HepG2 (cell line): ENCODE measurements around the gene OPRL1. TPM values are rescaled to one million over a fixed set of nuclear protein-coding genes. Genes with fewer than 3 reads are reported as not detected.

Experiments
- CHD2 ChIP-seq: IDR thresholded peaks from 2 replicates; pipeline ENCODE4 v1.6.1; 2011; ENCODE audit warnings: low read depth, low read length, improper control_type of control experiment
- DR1 ChIP-seq: sonication (generic); formaldehyde crosslinking; IDR thresholded peaks from 2 replicates; pipeline ENCODE4 v1.8.0; 2021; ENCODE audit warnings: mild to moderate bottlenecking, missing genetic modification reagents, inconsistent platforms
- FIP1L1 ChIP-seq: fragments of 200-400 bp; formaldehyde crosslinking; IDR thresholded peaks from 2 replicates; pipeline ENCODE4 v1.6.1; 2018; ENCODE audit warnings: low read depth, mild to moderate bottlenecking, low read length, moderate library complexity, borderline replicate concordance; ENCODE audit not compliant: insufficient read depth
- FOXJ3 ChIP-seq: sonication (generic); formaldehyde crosslinking; IDR thresholded peaks from 2 replicates; pipeline ENCODE4 v1.4.0; 2020; ENCODE audit warnings: missing genetic modification reagents, mild to moderate bottlenecking, borderline replicate concordance
- KDM4B ChIP-seq: sonication (generic); formaldehyde crosslinking; IDR thresholded peaks from 2 replicates; pipeline ENCODE4 v1.4.0; 2020; ENCODE audit warnings: missing genetic modification reagents
- SALL1 ChIP-seq: sonication (generic); formaldehyde crosslinking; IDR thresholded peaks from 2 replicates; pipeline ENCODE4 v1.8.0; 2022; ENCODE audit warnings: mild to moderate bottlenecking, missing genetic modification reagents
- SOX13 ChIP-seq, 3 experiments: fragments of 450-650 bp in 1 of 3; sonication (generic) in 1 of 3; formaldehyde crosslinking in 1 of 3; IDR thresholded peaks in 2 of 3; conservative IDR thresholded peaks in 1 of 3; 2 replicates each; pipeline versions ENCODE4 v1.5.0 to v1.6.1; 2016 to 2020; ENCODE audit warnings: antibody characterized with exemption in 1 of 3, mild to moderate bottlenecking in 1 of 3, missing compliant biosample characterization in 1 of 3, missing genetic modification reagents in 1 of 3, moderate library complexity in 1 of 3
- SUZ12 ChIP-seq: fragments of 150-350 bp; IDR thresholded peaks from 2 replicates; pipeline ENCODE4 v1.6.1; 2014; ENCODE audit warnings: low read depth, low read length
- ZNF101 ChIP-seq: sonication (generic); formaldehyde crosslinking; IDR thresholded peaks from 2 replicates; pipeline ENCODE4 v1.4.0; 2020; ENCODE audit warnings: mild to moderate bottlenecking, low read depth, missing genetic modification reagents, borderline replicate concordance
- ZNF160 ChIP-seq: sonication (generic); formaldehyde crosslinking; IDR thresholded peaks from 2 replicates; pipeline ENCODE4 v1.8.0; 2022; ENCODE audit warnings: mild to moderate bottlenecking, inconsistent platforms, missing genetic modification reagents
- ZNF232 ChIP-seq: sonication (generic); formaldehyde crosslinking; IDR thresholded peaks from 2 replicates; pipeline ENCODE4 v1.4.0; 2020; ENCODE audit warnings: missing genetic modification reagents, borderline replicate concordance
- polyA plus RNA-seq, 8 experiments: library from polyadenylated mRNA; depleted of rRNA in 3 of 8; stranded (reverse) in 7 of 8; unstranded in 1 of 8; fragments of >200 nt; fragmentation: Illumina TruSeq in 4 of 8; extraction: Trizol in 4 of 8; gene quantifications; 2 replicates each; pipeline versions ENCODE4 v1.2.1 to v1.2.3, GENCODE V29; 2011 to 2016; ENCODE audit warnings: low read depth in 4 of 8, missing spikeins in 1 of 8, mixed read lengths in 1 of 8; ENCODE audit not compliant: insufficient read depth in 1 of 8
- total RNA-seq, 5 experiments: library from RNA; depleted of rRNA; stranded (reverse); fragments of >200 nt; fragmentation: Illumina TruSeq; extraction: Trizol; gene quantifications; 2 replicates each; pipeline ENCODE4 v1.2.3, GENCODE V29; 2016; ENCODE audit warnings: low read depth in 1 of 5
- TF ChIP-seq, protein P1 (sequence below), 2 experiments: sonication (generic) in 1 of 2; formaldehyde crosslinking in 1 of 2; IDR thresholded peaks; 2 replicates each; pipeline versions ENCODE4 v1.4.0 to v1.6.1; 2018 to 2020; ENCODE audit warnings: missing genetic modification reagents in 2 of 2, borderline replicate concordance in 1 of 2, low read depth in 1 of 2, mild to moderate bottlenecking in 1 of 2, missing biosample characterization in 1 of 2
- TF ChIP-seq, protein P2 (sequence below): sonication (generic); formaldehyde crosslinking; conservative IDR thresholded peaks from 2 replicates; pipeline ENCODE4 v1.4.0; 2020; ENCODE audit warnings: missing genetic modification reagents
- TF ChIP-seq, protein P3 (sequence below): sonication (generic); IDR thresholded peaks from 2 replicates; pipeline ENCODE4 v1.6.1; 2016; ENCODE audit warnings: low read depth, borderline replicate concordance
- TF ChIP-seq, protein P4 (sequence below), 2 experiments: IDR thresholded peaks; 2 replicates each; pipeline ENCODE4 v1.6.1; 2011 to 2012; ENCODE audit warnings: low read length in 2 of 2, borderline replicate concordance in 1 of 2, low read depth in 1 of 2, mild to moderate bottlenecking in 1 of 2, moderate library complexity in 1 of 2
- TF ChIP-seq, protein P5 (sequence below): sonication (generic); formaldehyde crosslinking; conservative IDR thresholded peaks from 2 replicates; pipeline ENCODE4 v1.8.0; 2022; ENCODE audit warnings: low read depth, missing genetic modification reagents

The OPRL1 gene
- total and polyA plus RNA-seq, 2 of the 13 experiments (the other 11 are each of a cell fraction or from before 2014, with no cell fraction given), result 0.35 to 0.71 TPM

DNA sequence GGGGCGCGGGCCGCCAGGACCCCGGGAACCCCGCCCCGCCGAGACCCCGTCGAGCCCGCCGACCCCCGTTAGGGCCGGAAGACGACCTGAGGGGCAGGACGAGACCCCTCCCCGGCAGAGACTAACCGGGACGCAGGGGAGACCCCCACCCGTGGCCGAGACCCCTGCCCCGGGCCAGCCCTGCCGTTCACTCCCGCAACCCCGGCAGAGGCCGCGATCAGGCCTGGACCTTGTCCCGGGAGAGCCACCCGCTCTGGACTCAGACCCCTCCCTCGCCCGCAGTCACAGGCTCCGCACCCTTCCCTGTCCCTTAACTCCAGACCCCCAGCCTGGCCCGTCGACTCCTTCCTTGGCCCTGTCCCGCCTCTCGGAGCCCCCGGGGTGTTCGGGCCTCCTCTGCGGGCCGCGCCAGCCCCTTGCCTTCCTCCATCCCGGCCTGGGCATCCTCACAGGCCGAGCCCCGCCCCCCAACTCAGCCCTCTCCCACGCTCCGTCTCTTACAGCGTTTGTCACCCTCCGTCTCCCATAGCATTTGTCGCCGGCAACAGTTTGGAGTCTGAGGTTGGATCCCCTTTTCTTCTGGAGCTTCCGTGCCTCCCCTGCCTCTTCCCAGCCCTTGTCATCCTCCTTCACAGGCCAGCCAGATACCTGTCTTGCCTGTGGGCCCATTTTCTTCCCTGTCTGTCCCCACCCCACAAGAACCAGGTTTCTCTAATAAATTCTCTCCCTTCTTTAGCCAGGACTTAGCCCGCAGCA lies 16.3 kb upstream of the OPRL1 start (continued):
- TF ChIP-seq, protein P1, sequence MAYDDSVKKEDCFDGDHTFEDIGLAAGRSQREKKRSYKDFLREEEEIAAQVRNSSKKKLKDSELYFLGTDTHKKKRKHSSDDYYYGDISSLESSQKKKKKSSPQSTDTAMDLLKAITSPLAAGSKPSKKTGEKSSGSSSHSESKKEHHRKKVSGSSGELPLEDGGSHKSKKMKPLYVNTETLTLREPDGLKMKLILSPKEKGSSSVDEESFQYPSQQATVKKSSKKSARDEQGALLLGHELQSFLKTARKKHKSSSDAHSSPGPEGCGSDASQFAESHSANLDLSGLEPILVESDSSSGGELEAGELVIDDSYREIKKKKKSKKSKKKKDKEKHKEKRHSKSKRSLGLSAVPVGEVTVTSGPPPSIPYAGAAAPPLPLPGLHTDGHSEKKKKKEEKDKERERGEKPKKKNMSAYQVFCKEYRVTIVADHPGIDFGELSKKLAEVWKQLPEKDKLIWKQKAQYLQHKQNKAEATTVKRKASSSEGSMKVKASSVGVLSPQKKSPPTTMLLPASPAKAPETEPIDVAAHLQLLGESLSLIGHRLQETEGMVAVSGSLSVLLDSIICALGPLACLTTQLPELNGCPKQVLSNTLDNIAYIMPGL (CRISPR knock-in tag; IDR thresholded peaks at IDR 0.05; ENCODE audit: borderline replicate concordance in 1 of 2, low read depth in 1 of 2), result no peak; a peak in 1 of 4 replicates
- TF ChIP-seq ZNF101 (CRISPR knock-in tag), result no peak
- no peak for TF ChIP-seq CHD2
- TF ChIP-seq, protein P2, sequence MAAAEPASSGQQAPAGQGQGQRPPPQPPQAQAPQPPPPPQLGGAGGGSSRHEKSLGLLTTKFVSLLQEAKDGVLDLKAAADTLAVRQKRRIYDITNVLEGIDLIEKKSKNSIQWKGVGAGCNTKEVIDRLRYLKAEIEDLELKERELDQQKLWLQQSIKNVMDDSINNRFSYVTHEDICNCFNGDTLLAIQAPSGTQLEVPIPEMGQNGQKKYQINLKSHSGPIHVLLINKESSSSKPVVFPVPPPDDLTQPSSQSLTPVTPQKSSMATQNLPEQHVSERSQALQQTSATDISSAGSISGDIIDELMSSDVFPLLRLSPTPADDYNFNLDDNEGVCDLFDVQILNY, result no peak
- TF ChIP-seq FOXJ3, result no peak
- TF ChIP-seq KDM4B (CRISPR knock-in tag), result no peak
- TF ChIP-seq, protein P3, sequence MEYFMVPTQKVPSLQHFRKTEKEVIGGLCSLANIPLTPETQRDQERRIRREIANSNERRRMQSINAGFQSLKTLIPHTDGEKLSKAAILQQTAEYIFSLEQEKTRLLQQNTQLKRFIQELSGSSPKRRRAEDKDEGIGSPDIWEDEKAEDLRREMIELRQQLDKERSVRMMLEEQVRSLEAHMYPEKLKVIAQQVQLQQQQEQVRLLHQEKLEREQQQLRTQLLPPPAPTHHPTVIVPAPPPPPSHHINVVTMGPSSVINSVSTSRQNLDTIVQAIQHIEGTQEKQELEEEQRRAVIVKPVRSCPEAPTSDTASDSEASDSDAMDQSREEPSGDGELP, result 0 out of 2 replicates have a peak, but pooled peaks have one; percentile 13
- TF ChIP-seq, protein P4, sequence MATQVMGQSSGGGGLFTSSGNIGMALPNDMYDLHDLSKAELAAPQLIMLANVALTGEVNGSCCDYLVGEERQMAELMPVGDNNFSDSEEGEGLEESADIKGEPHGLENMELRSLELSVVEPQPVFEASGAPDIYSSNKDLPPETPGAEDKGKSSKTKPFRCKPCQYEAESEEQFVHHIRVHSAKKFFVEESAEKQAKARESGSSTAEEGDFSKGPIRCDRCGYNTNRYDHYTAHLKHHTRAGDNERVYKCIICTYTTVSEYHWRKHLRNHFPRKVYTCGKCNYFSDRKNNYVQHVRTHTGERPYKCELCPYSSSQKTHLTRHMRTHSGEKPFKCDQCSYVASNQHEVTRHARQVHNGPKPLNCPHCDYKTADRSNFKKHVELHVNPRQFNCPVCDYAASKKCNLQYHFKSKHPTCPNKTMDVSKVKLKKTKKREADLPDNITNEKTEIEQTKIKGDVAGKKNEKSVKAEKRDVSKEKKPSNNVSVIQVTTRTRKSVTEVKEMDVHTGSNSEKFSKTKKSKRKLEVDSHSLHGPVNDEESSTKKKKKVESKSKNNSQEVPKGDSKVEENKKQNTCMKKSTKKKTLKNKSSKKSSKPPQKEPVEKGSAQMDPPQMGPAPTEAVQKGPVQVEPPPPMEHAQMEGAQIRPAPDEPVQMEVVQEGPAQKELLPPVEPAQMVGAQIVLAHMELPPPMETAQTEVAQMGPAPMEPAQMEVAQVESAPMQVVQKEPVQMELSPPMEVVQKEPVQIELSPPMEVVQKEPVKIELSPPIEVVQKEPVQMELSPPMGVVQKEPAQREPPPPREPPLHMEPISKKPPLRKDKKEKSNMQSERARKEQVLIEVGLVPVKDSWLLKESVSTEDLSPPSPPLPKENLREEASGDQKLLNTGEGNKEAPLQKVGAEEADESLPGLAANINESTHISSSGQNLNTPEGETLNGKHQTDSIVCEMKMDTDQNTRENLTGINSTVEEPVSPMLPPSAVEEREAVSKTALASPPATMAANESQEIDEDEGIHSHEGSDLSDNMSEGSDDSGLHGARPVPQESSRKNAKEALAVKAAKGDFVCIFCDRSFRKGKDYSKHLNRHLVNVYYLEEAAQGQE (IDR thresholded peaks at IDR 0.05; ENCODE audit: borderline replicate concordance in 1 of 2, low read depth in 1 of 2, low read length in 2 of 2), result no peak; a peak in 1 of 4 replicates
- TF ChIP-seq ZNF160 (CRISPR knock-in tag), result no peak; the same call in 1 of the 2 replicates
- peak; percentile 3; the same call in 1 of the 2 replicates for TF ChIP-seq ZNF232 (CRISPR knock-in tag)
- TF ChIP-seq, protein P5, sequence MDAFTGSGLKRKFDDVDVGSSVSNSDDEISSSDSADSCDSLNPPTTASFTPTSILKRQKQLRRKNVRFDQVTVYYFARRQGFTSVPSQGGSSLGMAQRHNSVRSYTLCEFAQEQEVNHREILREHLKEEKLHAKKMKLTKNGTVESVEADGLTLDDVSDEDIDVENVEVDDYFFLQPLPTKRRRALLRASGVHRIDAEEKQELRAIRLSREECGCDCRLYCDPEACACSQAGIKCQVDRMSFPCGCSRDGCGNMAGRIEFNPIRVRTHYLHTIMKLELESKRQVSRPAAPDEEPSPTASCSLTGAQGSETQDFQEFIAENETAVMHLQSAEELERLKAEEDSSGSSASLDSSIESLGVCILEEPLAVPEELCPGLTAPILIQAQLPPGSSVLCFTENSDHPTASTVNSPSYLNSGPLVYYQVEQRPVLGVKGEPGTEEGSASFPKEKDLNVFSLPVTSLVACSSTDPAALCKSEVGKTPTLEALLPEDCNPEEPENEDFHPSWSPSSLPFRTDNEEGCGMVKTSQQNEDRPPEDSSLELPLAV (CRISPR knock-in tag), result no peak
- TF ChIP-seq SALL1 (CRISPR knock-in tag), result peak; percentile 31
- no peak for TF ChIP-seq FIP1L1
- TF ChIP-seq DR1 (CRISPR knock-in tag), result peak; percentile 49
- TF ChIP-seq SOX13 (IDR thresholded peaks at IDR 0.05), result no peak
- no peak for TF ChIP-seq SOX13 (CRISPR knock-in tag; conservative IDR thresholded peaks at IDR 0.05 in 1 of 2, IDR thresholded peaks at IDR 0.05 in 1 of 2)
- TF ChIP-seq SUZ12, result no peak
